ENCODE results near the gene TMEM150C.
A peak's percentile ranks its signal among the peaks of the same experiment; 100 is the strongest.

The TMEM150C gene

DNA sequence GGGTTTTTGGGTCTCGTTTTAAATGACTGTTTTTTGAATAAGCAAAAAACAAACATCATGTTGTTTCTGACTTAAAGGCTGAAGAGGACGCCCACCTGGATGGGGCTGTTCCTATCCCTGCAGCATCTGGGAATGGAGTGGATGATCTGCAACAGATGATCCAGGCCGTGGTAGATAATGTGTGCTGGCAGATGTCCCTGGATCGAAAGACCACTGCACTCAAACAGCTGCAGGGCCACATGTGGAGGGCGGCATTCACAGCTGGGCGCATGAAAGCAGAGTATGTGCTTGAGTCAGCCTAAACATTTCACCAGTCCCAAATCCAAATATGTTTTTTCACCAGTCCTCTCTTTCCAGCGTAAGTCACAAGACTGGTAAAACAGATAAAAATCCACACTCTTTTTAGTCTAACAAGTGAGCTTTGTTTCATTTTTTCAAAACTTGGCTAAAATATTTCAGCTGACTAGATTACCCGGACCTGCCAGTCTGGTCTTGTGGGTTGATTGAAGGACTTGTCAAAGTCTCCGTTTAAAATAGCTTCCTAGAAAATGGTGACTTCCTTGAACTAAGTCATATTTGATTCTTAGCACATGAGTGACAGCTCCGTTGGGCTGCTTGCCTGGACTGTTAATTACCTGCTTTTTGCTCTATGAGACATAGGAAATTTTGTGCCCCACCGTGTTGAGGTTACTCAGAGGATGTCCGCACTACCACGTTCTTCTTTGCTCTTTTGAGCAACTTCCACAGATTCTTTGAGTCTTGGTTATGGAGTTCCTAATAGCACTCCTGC, 110.6 kb downstream of the TMEM150C start:
- Histone ChIP-seq H4K20me1 (ENCODE audit: insufficient read depth, low read length, poor library complexity, severe bottlenecking) (no peaks in the 10 kb centered on the region), H3F3A (ENCODE audit: low read depth) (no peaks in the 10 kb centered on the region), H3K79me2 (ENCODE audit: insufficient read depth, low read length) (peaks cover 27% of the 10 kb centered on the region), H3K27me3 (ENCODE audit: insufficient read depth, low read length, poor library complexity, severe bottlenecking) (no peaks in the 10 kb centered on the region), H3K4me1 (ENCODE audit: insufficient read depth, low read length, poor library complexity, severe bottlenecking) (no peaks in the 10 kb centered on the region), H3K9ac (ENCODE audit: low read depth, low read length, poor library complexity, severe bottlenecking) (no peak overlapping the region), H2AFZ (ENCODE audit: low read length) (no peak overlapping the region), H3K9me2 (replicated peaks; ENCODE audit: low read depth, low read length) (no peaks in the 10 kb centered on the region), H3K9me3 (ENCODE audit: insufficient read depth, low read depth, low read length) (no peaks in the 10 kb centered on the region), H3K36me3 (ENCODE audit: insufficient read depth, low read length) (peaks cover 77% of the 10 kb centered on the region), H3K4me2 (ENCODE audit: low read depth, low read length, poor library complexity, severe bottlenecking) (no peak overlapping the region), H3K4me3 (ENCODE audit: low read length, poor library complexity, severe bottlenecking) (no peak overlapping the region)
- TF ChIP-seq, protein P1, sequence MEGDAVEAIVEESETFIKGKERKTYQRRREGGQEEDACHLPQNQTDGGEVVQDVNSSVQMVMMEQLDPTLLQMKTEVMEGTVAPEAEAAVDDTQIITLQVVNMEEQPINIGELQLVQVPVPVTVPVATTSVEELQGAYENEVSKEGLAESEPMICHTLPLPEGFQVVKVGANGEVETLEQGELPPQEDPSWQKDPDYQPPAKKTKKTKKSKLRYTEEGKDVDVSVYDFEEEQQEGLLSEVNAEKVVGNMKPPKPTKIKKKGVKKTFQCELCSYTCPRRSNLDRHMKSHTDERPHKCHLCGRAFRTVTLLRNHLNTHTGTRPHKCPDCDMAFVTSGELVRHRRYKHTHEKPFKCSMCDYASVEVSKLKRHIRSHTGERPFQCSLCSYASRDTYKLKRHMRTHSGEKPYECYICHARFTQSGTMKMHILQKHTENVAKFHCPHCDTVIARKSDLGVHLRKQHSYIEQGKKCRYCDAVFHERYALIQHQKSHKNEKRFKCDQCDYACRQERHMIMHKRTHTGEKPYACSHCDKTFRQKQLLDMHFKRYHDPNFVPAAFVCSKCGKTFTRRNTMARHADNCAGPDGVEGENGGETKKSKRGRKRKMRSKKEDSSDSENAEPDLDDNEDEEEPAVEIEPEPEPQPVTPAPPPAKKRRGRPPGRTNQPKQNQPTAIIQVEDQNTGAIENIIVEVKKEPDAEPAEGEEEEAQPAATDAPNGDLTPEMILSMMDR (conservative IDR thresholded peaks at IDR 0.05; ENCODE audit: low read length): no peak
- TF ChIP-seq EZH2phosphoT487 (IDR thresholded peaks at IDR 0.05; ENCODE audit: borderline replicate concordance): no peak

DNA sequence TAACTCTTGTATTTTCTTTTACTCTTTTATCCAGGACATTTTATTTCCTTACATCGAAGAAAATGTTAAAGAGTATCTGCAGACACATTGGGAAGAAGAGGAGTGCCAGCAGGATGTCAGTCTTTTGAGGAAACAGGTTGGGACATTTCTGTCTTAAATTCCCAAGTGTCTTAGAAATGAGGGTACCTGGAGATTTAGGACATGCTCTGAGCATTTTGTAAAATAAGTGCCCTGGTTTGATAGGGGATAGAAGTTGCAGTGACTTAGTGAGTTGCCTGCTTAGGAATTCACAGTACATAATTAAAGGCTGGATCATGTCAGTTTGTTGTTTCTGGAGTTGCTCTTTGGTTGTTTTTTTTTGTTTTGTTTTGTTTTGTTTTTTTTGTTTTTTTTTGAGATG, 113.9 kb downstream of the TMEM150C start:
- Histone ChIP-seq H4K20me1 (ENCODE audit: insufficient read depth, low read length, poor library complexity, severe bottlenecking) (peaks cover 6% of the 10 kb centered on the region), H3K9me2 (replicated peaks; ENCODE audit: low read depth, low read length) (no peaks in the 10 kb centered on the region), H3K36me3 (ENCODE audit: insufficient read depth, low read length) (peaks cover 50% of the 10 kb centered on the region), H3K4me3 (ENCODE audit: low read length, poor library complexity, severe bottlenecking) (no peak overlapping the region), H3K79me2 (ENCODE audit: insufficient read depth, low read length) (peaks cover 58% of the 10 kb centered on the region), H3K9me3 (ENCODE audit: insufficient read depth, low read depth, low read length) (no peaks in the 10 kb centered on the region), H3K4me1 (ENCODE audit: insufficient read depth, low read length, poor library complexity, severe bottlenecking) (no peaks in the 10 kb centered on the region), H3K9ac (ENCODE audit: low read depth, low read length, poor library complexity, severe bottlenecking) (no peak overlapping the region), H2AFZ (ENCODE audit: low read length) (no peak overlapping the region), H3F3A (ENCODE audit: low read depth) (no peaks in the 10 kb centered on the region), H3K4me2 (ENCODE audit: low read depth, low read length, poor library complexity, severe bottlenecking) (no peak overlapping the region), H3K27me3 (ENCODE audit: insufficient read depth, low read length, poor library complexity, severe bottlenecking) (no peaks in the 10 kb centered on the region)
- TF ChIP-seq, protein P1 (conservative IDR thresholded peaks at IDR 0.05; ENCODE audit: low read length): no peak
- no peak for TF ChIP-seq EZH2phosphoT487 (IDR thresholded peaks at IDR 0.05; ENCODE audit: borderline replicate concordance)

DNA sequence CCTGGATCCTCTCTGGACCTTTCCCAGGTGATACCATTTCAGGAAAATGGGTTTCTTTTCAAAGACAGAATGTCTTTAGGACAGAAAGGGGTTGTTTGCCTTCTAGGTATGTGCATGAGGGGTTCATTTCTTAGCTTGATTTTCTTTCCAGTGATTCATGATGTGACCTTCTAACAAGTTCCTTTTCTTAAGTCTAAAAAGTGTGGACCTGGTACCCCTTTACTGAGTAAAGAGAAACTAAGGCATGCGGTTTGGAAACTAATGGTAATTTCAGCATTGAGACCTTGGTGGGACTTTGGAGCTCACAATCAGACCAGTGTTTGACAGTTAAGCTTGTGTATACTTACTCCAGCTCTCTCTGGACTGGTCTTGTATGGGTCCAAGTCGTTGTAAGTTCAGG, 122.7 kb downstream of the TMEM150C start:
- H3K27me3 ChIP-seq (ENCODE audit: insufficient read depth, low read length, poor library complexity, severe bottlenecking): no peaks in the 10 kb centered on the region
- H3K36me3 ChIP-seq (ENCODE audit: insufficient read depth, low read length): no peaks in the 10 kb centered on the region

More for the DNA sequence above, 122.7 kb downstream of the TMEM150C start:
- no peaks in the 10 kb centered on the region for H3F3A ChIP-seq (ENCODE audit: low read depth)
- no peaks in the 10 kb centered on the region for H3K9me2 ChIP-seq (replicated peaks; ENCODE audit: low read depth, low read length)
- H3K4me1 ChIP-seq (ENCODE audit: insufficient read depth, low read length, poor library complexity, severe bottlenecking): peaks cover 35% of the 10 kb centered on the region
- no peak overlapping the region for H2AFZ ChIP-seq (ENCODE audit: low read length)
- peaks cover 97% of the 10 kb centered on the region for H3K79me2 ChIP-seq (ENCODE audit: insufficient read depth, low read length)
- no peak for TF ChIP-seq EZH2phosphoT487 (IDR thresholded peaks at IDR 0.05; ENCODE audit: borderline replicate concordance)
- TF ChIP-seq, protein P1 (conservative IDR thresholded peaks at IDR 0.05; ENCODE audit: low read length): no peak
- H3K9ac ChIP-seq (ENCODE audit: low read depth, low read length, poor library complexity, severe bottlenecking): no peak overlapping the region
- no peak overlapping the region for H3K4me3 ChIP-seq (ENCODE audit: low read length, poor library complexity, severe bottlenecking)
- peaks cover 42% of the 10 kb centered on the region for H4K20me1 ChIP-seq (ENCODE audit: insufficient read depth, low read length, poor library complexity, severe bottlenecking)
- H3K4me2 ChIP-seq (ENCODE audit: low read depth, low read length, poor library complexity, severe bottlenecking): peak overlapping the region; percentile 12
- no peaks in the 10 kb centered on the region for H3K9me3 ChIP-seq (ENCODE audit: insufficient read depth, low read depth, low read length)

Data from Loucy (cell line).